GM12878 (cell line): Measurements from ENCODE around the gene GZMM. TPM values are rescaled to one million over a fixed set of nuclear protein-coding genes. Genes with fewer than 3 reads are reported as not detected.

Experiments used
- BCLAF1 ChIP-seq: fragments of 450-650 bp; IDR thresholded peaks from 2 replicates; pipeline ENCODE4 v1.6.1; 2017; ENCODE audit warnings: antibody characterized with exemption, mild to moderate bottlenecking, moderate library complexity
- CHD4 ChIP-seq: fragments of 200-600 bp; sonication (generic); IDR thresholded peaks from 2 replicates; pipeline ENCODE4 v1.6.1; 2016; ENCODE audit warnings: mild to moderate bottlenecking
- E2F8 ChIP-seq: fragments of 450-650 bp; IDR thresholded peaks from 2 replicates; pipeline ENCODE4 v1.6.1; 2018; ENCODE audit warnings: mild to moderate bottlenecking, low read depth, moderate library complexity; ENCODE audit not compliant: partially characterized antibody
- FOXK2 ChIP-seq: fragments of 450-650 bp; IDR thresholded peaks from 2 replicates; pipeline ENCODE4 v1.6.1; 2017; ENCODE audit warnings: mild to moderate bottlenecking, moderate library complexity
- HCFC1 ChIP-seq: fragments of 150-350 bp; IDR thresholded peaks from 2 replicates; pipeline ENCODE4 v1.6.1; 2014; ENCODE audit warnings: low read length
- HDAC6 ChIP-seq: fragments of 200-600 bp; sonication (generic); IDR thresholded peaks from one replicate; pipeline ENCODE4 v1.8.0; 2017; ENCODE audit warnings: antibody characterized with exemption; ENCODE audit not compliant: unreplicated experiment
- HSF1 ChIP-seq: fragments of 150-350 bp; IDR thresholded peaks from 2 replicates; pipeline ENCODE4 v1.6.1; 2014; ENCODE audit warnings: mild to moderate bottlenecking, low read depth, low read length
- LARP7 ChIP-seq: fragments of 450-650 bp; IDR thresholded peaks from 2 replicates; pipeline ENCODE4 v1.6.1; 2017; ENCODE audit warnings: mild to moderate bottlenecking
- MEF2B ChIP-seq: fragments of 450-650 bp; IDR thresholded peaks from 2 replicates; pipeline ENCODE4 v1.6.1; 2018; ENCODE audit warnings: mild to moderate bottlenecking, moderate library complexity; ENCODE audit not compliant: partially characterized antibody, poor library complexity, severe bottlenecking
- MTA3 ChIP-seq: IDR thresholded peaks from 2 replicates; pipeline ENCODE4 v1.6.1; 2012; ENCODE audit warnings: low read length, inconsistent platforms, borderline replicate concordance
- NFYA ChIP-seq: IDR thresholded peaks from 2 replicates; pipeline ENCODE4 v1.6.1; 2011; ENCODE audit warnings: low read depth, mild to moderate bottlenecking, low read length, improper control_type of control experiment, borderline replicate concordance
- NFYB ChIP-seq: IDR thresholded peaks from 2 replicates; pipeline ENCODE4 v1.6.1; 2011; ENCODE audit warnings: low read depth, mild to moderate bottlenecking, low read length, improper control_type of control experiment, moderate library complexity; ENCODE audit not compliant: insufficient read depth
- NR2F1 ChIP-seq: fragments of 450-650 bp; conservative IDR thresholded peaks from 2 replicates; pipeline ENCODE4 v1.6.1; 2017; ENCODE audit warnings: mild to moderate bottlenecking
- RB1 ChIP-seq: fragments of 450-650 bp; formaldehyde crosslinking; IDR thresholded peaks from 2 replicates; pipeline ENCODE4 v1.6.1; 2017; ENCODE audit warnings: mild to moderate bottlenecking, borderline replicate concordance
- SMAD1 ChIP-seq: fragments of 450-650 bp; IDR thresholded peaks from 2 replicates; pipeline ENCODE4 v1.6.1; 2018; ENCODE audit warnings: mild to moderate bottlenecking, low read depth; ENCODE audit not compliant: partially characterized antibody
- SUPT20H ChIP-seq: IDR thresholded peaks from 2 replicates; pipeline ENCODE4 v1.6.1; 2011; ENCODE audit warnings: low read depth, mild to moderate bottlenecking, low read length, moderate library complexity, borderline replicate concordance; ENCODE audit not compliant: control insufficient read depth
- USF1 ChIP-seq: IDR thresholded peaks from 2 replicates; pipeline ENCODE4 v1.6.1; 2011; ENCODE audit warnings: borderline replicate concordance, low read depth, mild to moderate bottlenecking, moderate library complexity, mixed read lengths, low read length; ENCODE audit not compliant: insufficient read depth; ENCODE audit errors: extremely low read length
- YBX1 ChIP-seq: fragments of 450-650 bp; IDR thresholded peaks from 2 replicates; pipeline ENCODE4 v1.6.1; 2016; ENCODE audit warnings: antibody characterized with exemption
- ZBED1 ChIP-seq: IDR thresholded peaks from 2 replicates; pipeline ENCODE4 v1.6.1; 2016; ENCODE audit warnings: borderline replicate concordance
- ZNF274 ChIP-seq: IDR thresholded peaks from one replicate; pipeline ENCODE4 v1.8.0; 2011; ENCODE audit not compliant: insufficient read length, insufficient read depth
- ZNF384 ChIP-seq: IDR thresholded peaks from 2 replicates; pipeline ENCODE4 v1.6.1; 2012; ENCODE audit warnings: low read depth, mild to moderate bottlenecking, low read length, improper control_type of control experiment, borderline replicate concordance
- ZSCAN29 ChIP-seq: fragments of 450-650 bp; IDR thresholded peaks from 2 replicates; pipeline ENCODE4 v1.6.1; 2017; ENCODE audit warnings: mild to moderate bottlenecking, moderate library complexity
- polyA plus RNA-seq, 11 experiments: library from polyadenylated mRNA; depleted of rRNA in 4 of 11; unstranded in 6 of 11; stranded (reverse) in 5 of 11; fragments of >200 nt; fragmentation: Nextera tagmentation in 4 of 11; fragmentation: Illumina TruSeq in 1 of 11; extraction: Ambion mirVana in 4 of 11; extraction: Trizol in 1 of 11; gene quantifications; 1 replicate in 1 of 11; 2 replicates in 10 of 11; pipeline versions ENCODE4 v1.2.1 to v1.2.3, GENCODE V29; 2011 to 2016; ENCODE audit warnings: inconsistent platforms in 2 of 11, missing spikeins in 2 of 11, low read depth in 1 of 11
- total RNA-seq, 4 experiments: library from RNA; depleted of rRNA in 3 of 4; stranded (reverse); fragments of >200 nt in 3 of 4; fragmentation: Illumina TruSeq in 1 of 4; extraction: Trizol in 1 of 4; gene quantifications; 2 replicates each; pipeline versions ENCODE4 v1.2.1 to v1.2.3, GENCODE V29; 2013 to 2021

The GZMM gene
- total and polyA plus RNA-seq, 10 of the 15 experiments (the other 5 are each of a cell fraction or from before 2014, with no cell fraction given), result 0.09 to 0.48 (median 0.23) TPM; not detected in 7

GRCh38 chr19:574658-575526 lies 31.0 kb downstream of the GZMM start (continued):
- TF ChIP-seq HSF1, result no peak
- no peak for TF ChIP-seq FOXK2
- TF ChIP-seq LARP7, result peak; percentile 60
- no peak for TF ChIP-seq E2F8
- TF ChIP-seq ZSCAN29, result no peak
- TF ChIP-seq BCLAF1, result no peak
- TF ChIP-seq HCFC1, result no peak
- no peak for TF ChIP-seq MTA3
- TF ChIP-seq SUPT20H, result no peak
- no peak for TF ChIP-seq SMAD1
- no peak for TF ChIP-seq YBX1
- no peak for TF ChIP-seq USF1
- TF ChIP-seq ZNF274, result no peak
- no peak for TF ChIP-seq RB1
- no peak for TF ChIP-seq CHD4
- TF ChIP-seq ZNF384, result no peak
- no peak for TF ChIP-seq ZBED1
- peak; percentile 83 for TF ChIP-seq MEF2B
- TF ChIP-seq HDAC6, result no peak
- no peak for TF ChIP-seq NFYA
- TF ChIP-seq NFYB, result no peak
- TF ChIP-seq NR2F1, result no peak; the same call in 1 of the 2 replicates
